ENCODE measurements around the gene LTO1. TPM values are rescaled to one million over a fixed set of nuclear protein-coding genes. Genes with fewer than 3 reads are reported as not detected.

Gene LTO1
- polyA plus RNA-seq, 1 of the 3 experiments (the other 2 are of a cell fraction), result 30.8 TPM

- CTCF ChIA-PET, result interaction anchor here (0.6 to 4.3 kb wide), 14 partner anchors 9 to 489 kb away, joined by 3 to 34 read pairs (median 6); no protein-coding TSS in a partner anchor
Measured at GRCh38 chr11:69705901-69706787, 31.0 kb upstream of the LTO1 start.

DNA sequence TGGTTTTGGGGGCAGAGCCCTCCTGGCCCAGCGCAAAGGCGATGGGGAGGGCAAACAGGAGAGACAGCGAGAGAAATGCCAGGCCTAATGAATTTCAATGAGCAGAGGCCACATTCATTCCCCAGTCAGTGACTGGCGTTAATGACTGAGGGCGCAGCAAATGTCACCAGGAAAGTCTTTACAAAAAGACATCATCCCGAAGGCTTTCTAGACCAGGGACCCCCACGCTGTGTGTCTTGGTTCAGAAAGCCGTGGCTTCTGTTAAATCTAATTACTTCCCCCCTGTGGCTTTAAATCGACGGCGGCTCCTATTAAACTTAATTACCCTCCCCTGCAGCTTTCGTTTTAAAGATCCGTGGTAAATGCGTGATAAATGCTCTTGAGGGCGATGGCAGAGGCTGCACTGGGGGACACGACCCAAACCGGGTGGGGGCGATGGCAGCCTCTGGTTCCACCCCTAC is 30.2 kb upstream of the LTO1 start:
- peak; percentile 44 for DNase-seq
- H3K27me3 ChIP-seq (ENCODE audit: insufficient read depth), result peaks cover 38% of the 10 kb centered on the region
- no peaks in the 10 kb centered on the region for H3K9me3 ChIP-seq
- no peaks in the 10 kb centered on the region for H3K9me2 ChIP-seq
- ChIA-PET POLR2A (no interaction called here), CTCF (interaction anchor here (0.7 to 4.3 kb wide), 26 partner anchors 9 to 493 kb away, joined by 3 to 34 read pairs (median 5); no protein-coding TSS in a partner anchor)
- H3F3A ChIP-seq (replicated peaks; ENCODE audit: insufficient read depth), result peaks cover under 1% of the 10 kb centered on the region
- 33% methylated on average over 18 of the region's 18 CpGs for WGBS (ENCODE audit: low lambda C conversion rate)
- no peak overlapping the region for H2AFZ ChIP-seq (ENCODE audit: low read depth)
- no peaks in the 10 kb centered on the region for H4K20me1 ChIP-seq (ENCODE audit: insufficient read depth)
- no peak overlapping the region for H3K27ac ChIP-seq (ENCODE audit: low read depth in 2 of 2, low read length in 1 of 2)
- no peak overlapping the region for H3K4me2 ChIP-seq
- no peak overlapping the region for H3K9ac ChIP-seq
- no peaks in the 10 kb centered on the region for H3K79me2 ChIP-seq (ENCODE audit: insufficient read depth)
- H3K4me3 ChIP-seq (ENCODE audit: low read depth in 2 of 2, low read length in 1 of 2), result no peak overlapping the region
- H3K36me3 ChIP-seq (replicated peaks in 1 of 2; ENCODE audit: control insufficient read depth in 1 of 2, insufficient read depth in 2 of 2, low read length in 1 of 2), result no peaks in the 10 kb centered on the region
- H3K4me1 ChIP-seq (ENCODE audit: control insufficient read depth in 1 of 2, insufficient read depth in 2 of 2, low read depth in 1 of 2, low read length in 1 of 2), result peaks cover 0 to 10% of the 10 kb centered on the region in 2 experiments; a peak in 2 of 4 replicates
- TF ChIP-seq GATA2 (CRISPR knock-in tag; IDR thresholded peaks at IDR 0.05) (no peak), JUND (IDR thresholded peaks at IDR 0.05) (no peak), USF2 (IDR thresholded peaks at IDR 0.05; ENCODE audit: borderline replicate concordance, low read depth, low read length) (no peak), RFX5 (IDR thresholded peaks at IDR 0.05; ENCODE audit: low read length) (no peak), SIN3A (IDR thresholded peaks at IDR 0.05; ENCODE audit: borderline replicate concordance, low read depth, low read length) (no peak), FOXM1 (IDR thresholded peaks at IDR 0.05; ENCODE audit: low read depth) (no peak), CTCF (IDR thresholded peaks at IDR 0.05) (no peak), PBX3 (IDR thresholded peaks at IDR 0.05) (no peak)
- TF ChIP-seq, protein P1, sequence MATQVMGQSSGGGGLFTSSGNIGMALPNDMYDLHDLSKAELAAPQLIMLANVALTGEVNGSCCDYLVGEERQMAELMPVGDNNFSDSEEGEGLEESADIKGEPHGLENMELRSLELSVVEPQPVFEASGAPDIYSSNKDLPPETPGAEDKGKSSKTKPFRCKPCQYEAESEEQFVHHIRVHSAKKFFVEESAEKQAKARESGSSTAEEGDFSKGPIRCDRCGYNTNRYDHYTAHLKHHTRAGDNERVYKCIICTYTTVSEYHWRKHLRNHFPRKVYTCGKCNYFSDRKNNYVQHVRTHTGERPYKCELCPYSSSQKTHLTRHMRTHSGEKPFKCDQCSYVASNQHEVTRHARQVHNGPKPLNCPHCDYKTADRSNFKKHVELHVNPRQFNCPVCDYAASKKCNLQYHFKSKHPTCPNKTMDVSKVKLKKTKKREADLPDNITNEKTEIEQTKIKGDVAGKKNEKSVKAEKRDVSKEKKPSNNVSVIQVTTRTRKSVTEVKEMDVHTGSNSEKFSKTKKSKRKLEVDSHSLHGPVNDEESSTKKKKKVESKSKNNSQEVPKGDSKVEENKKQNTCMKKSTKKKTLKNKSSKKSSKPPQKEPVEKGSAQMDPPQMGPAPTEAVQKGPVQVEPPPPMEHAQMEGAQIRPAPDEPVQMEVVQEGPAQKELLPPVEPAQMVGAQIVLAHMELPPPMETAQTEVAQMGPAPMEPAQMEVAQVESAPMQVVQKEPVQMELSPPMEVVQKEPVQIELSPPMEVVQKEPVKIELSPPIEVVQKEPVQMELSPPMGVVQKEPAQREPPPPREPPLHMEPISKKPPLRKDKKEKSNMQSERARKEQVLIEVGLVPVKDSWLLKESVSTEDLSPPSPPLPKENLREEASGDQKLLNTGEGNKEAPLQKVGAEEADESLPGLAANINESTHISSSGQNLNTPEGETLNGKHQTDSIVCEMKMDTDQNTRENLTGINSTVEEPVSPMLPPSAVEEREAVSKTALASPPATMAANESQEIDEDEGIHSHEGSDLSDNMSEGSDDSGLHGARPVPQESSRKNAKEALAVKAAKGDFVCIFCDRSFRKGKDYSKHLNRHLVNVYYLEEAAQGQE (IDR thresholded peaks at IDR 0.05; ENCODE audit: low read depth, low read length), result no peak
- TF ChIP-seq, protein P2, sequence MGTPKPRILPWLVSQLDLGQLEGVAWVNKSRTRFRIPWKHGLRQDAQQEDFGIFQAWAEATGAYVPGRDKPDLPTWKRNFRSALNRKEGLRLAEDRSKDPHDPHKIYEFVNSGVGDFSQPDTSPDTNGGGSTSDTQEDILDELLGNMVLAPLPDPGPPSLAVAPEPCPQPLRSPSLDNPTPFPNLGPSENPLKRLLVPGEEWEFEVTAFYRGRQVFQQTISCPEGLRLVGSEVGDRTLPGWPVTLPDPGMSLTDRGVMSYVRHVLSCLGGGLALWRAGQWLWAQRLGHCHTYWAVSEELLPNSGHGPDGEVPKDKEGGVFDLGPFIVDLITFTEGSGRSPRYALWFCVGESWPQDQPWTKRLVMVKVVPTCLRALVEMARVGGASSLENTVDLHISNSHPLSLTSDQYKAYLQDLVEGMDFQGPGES (IDR thresholded peaks at IDR 0.05; ENCODE audit: low read depth, low read length), result no peak

More at GRCh38 chr11:69705901-69706787, 31.0 kb upstream of the LTO1 start:
- Histone ChIP-seq H3K9me2 (no peaks in the 10 kb centered on the region), H3K9ac (no peak overlapping the region), H3K27ac (ENCODE audit: low read depth in 2 of 2, low read length in 1 of 2) (no peak overlapping the region), H3K4me1 (ENCODE audit: control insufficient read depth in 1 of 2, insufficient read depth in 2 of 2, low read depth in 1 of 2, low read length in 1 of 2) (peaks cover 0 to 3% of the 10 kb centered on the region in 2 experiments; a peak in 2 of 4 replicates), H3F3A (replicated peaks; ENCODE audit: insufficient read depth) (no peaks in the 10 kb centered on the region), H2AFZ (ENCODE audit: low read depth) (no peak overlapping the region), H4K20me1 (ENCODE audit: insufficient read depth) (no peaks in the 10 kb centered on the region), H3K36me3 (replicated peaks in 1 of 2; ENCODE audit: control insufficient read depth in 1 of 2, insufficient read depth in 2 of 2, low read length in 1 of 2) (no peaks in the 10 kb centered on the region), H3K79me2 (ENCODE audit: insufficient read depth) (no peaks in the 10 kb centered on the region), H3K9me3 (no peaks in the 10 kb centered on the region), H3K4me2 (no peak overlapping the region), H3K27me3 (ENCODE audit: insufficient read depth) (peaks cover 38% of the 10 kb centered on the region), H3K4me3 (ENCODE audit: low read depth in 2 of 2, low read length in 1 of 2) (no peak overlapping the region)
- DNase-seq, result no peak
- POLR2A ChIA-PET, result no interaction called here
- TF ChIP-seq RAD21 (IDR thresholded peaks at IDR 0.05; ENCODE audit: low read length) (no peak), FOXJ3 (CRISPR knock-in tag; IDR thresholded peaks at IDR 0.05) (no peak), USF2 (IDR thresholded peaks at IDR 0.05; ENCODE audit: borderline replicate concordance, low read depth, low read length) (no peak), MXI1 (IDR thresholded peaks at IDR 0.05; ENCODE audit: low read depth, low read length) (no peak), EZH2phosphoT487 (IDR thresholded peaks at IDR 0.05; ENCODE audit: borderline replicate concordance, low read depth) (no peak), RXRA (IDR thresholded peaks at IDR 0.05; ENCODE audit: borderline replicate concordance, low read depth) (no peak), TCF12 (IDR thresholded peaks at IDR 0.05) (no peak)
- WGBS (ENCODE audit: low lambda C conversion rate), result 67% methylated on average over 19 of the region's 20 CpGs
